WTC11 (cell line): Measurements from ENCODE around the gene COL5A1. TPM values are rescaled to one million over a fixed set of nuclear protein-coding genes. Genes with fewer than 3 reads are reported as not detected.
A peak's percentile ranks its signal among the peaks of the same experiment; 100 is the strongest.

Experiments
- ATAC-seq: fragments of 200-7000 bp; cut with Tn5 transposase; 2 replicates; pipeline ENCODE4 v1.10.0; 2021; ENCODE audit warnings: mild to moderate bottlenecking, moderate library complexity
- CTCF ChIA-PET: fragments of 300-600 bp; sonication (Branson Sonifier 250); formaldehyde crosslinking; loops from one replicate; lab custom pipeline; 2021; ENCODE audit warnings: antibody characterized with exemption; lab: Charles Lee
- POLR2A ChIA-PET: fragments of 350-600 bp; sonication (Branson Sonifier 250); formaldehyde crosslinking; loops from one replicate; lab custom pipeline; 2021; ENCODE audit warnings: antibody characterized with exemption; lab: Charles Lee
- DNase-seq: peaks from one replicate; pipeline ENCODE4 v3.0.0; 2021; ENCODE audit warnings: low spot score
- H3K27ac Mint-ChIP-seq: 2 replicates; pipeline ENCODE4 v1.8.0; 2021; ENCODE audit warnings: mixed read lengths
- H3K27me3 Mint-ChIP-seq: 2 replicates; pipeline ENCODE4 v1.8.0; 2021; ENCODE audit warnings: low read depth, mild to moderate bottlenecking, moderate library complexity, mixed read lengths
- H3K36me3 Mint-ChIP-seq: 2 replicates; pipeline ENCODE4 v1.8.0; 2021; ENCODE audit warnings: mixed read lengths
- H3K4me1 Mint-ChIP-seq: 2 replicates; pipeline ENCODE4 v1.8.0; 2022; ENCODE audit warnings: mixed read lengths
- H3K4me3 Mint-ChIP-seq: 2 replicates; pipeline ENCODE4 v1.8.0; 2021; ENCODE audit warnings: mild to moderate bottlenecking, moderate library complexity, mixed read lengths
- H3K9me3 Mint-ChIP-seq: 2 replicates; pipeline ENCODE4 v1.8.0; 2021; ENCODE audit warnings: mixed read lengths
- ATF3 ChIP-seq: sonication (generic); formaldehyde crosslinking; conservative IDR thresholded peaks from 2 replicates; pipeline ENCODE4 v1.8.1; 2022; ENCODE audit warnings: mild to moderate bottlenecking, missing genetic modification reagents
- CBFB ChIP-seq: sonication (generic); formaldehyde crosslinking; IDR thresholded peaks from 2 replicates; pipeline ENCODE4 v1.8.1; 2022; ENCODE audit warnings: mild to moderate bottlenecking, low read depth, missing genetic modification reagents
- ETV6 ChIP-seq: sonication (generic); formaldehyde crosslinking; IDR thresholded peaks from 2 replicates; pipeline ENCODE4 v1.8.1; 2022; ENCODE audit warnings: mild to moderate bottlenecking, missing genetic modification reagents
- FOXK1 ChIP-seq: sonication (generic); formaldehyde crosslinking; IDR thresholded peaks from 2 replicates; pipeline ENCODE4 v1.8.0; 2022; ENCODE audit warnings: mild to moderate bottlenecking, moderate library complexity, missing genetic modification reagents
- FOXP1 ChIP-seq: sonication (generic); formaldehyde crosslinking; IDR thresholded peaks from 2 replicates; pipeline ENCODE4 v1.8.0; 2022; ENCODE audit warnings: missing genetic modification reagents, mild to moderate bottlenecking, moderate library complexity, borderline replicate concordance
- IRF2 ChIP-seq: sonication (generic); formaldehyde crosslinking; IDR thresholded peaks from 2 replicates; pipeline ENCODE4 v1.8.0; 2022; ENCODE audit warnings: low read depth, missing genetic modification reagents, borderline replicate concordance
- MXD4 ChIP-seq: fragments of 250-450 bp; sonication (Bioruptor Pico); IDR thresholded peaks from 2 replicates; pipeline ENCODE4 v1.8.0; 2021; ENCODE audit warnings: mild to moderate bottlenecking, moderate library complexity, borderline replicate concordance
- NR1H2 ChIP-seq: sonication (generic); formaldehyde crosslinking; IDR thresholded peaks from 2 replicates; pipeline ENCODE4 v1.9.0; 2021; ENCODE audit warnings: mild to moderate bottlenecking, moderate library complexity, missing genetic modification reagents
- SP1 ChIP-seq: sonication (generic); formaldehyde crosslinking; conservative IDR thresholded peaks from 2 replicates; pipeline ENCODE4 v1.8.1; 2022; ENCODE audit warnings: missing genetic modification reagents
- TEAD4 ChIP-seq: sonication (generic); formaldehyde crosslinking; IDR thresholded peaks from 2 replicates; pipeline ENCODE4 v1.8.0; 2022; ENCODE audit warnings: mild to moderate bottlenecking, missing genetic modification reagents
- ZNF416 ChIP-seq: fragments of 250-450 bp; sonication (Bioruptor Pico); IDR thresholded peaks from 2 replicates; pipeline ENCODE4 v1.9.0; 2021; ENCODE audit warnings: mild to moderate bottlenecking, inconsistent platforms
- ZNF423 ChIP-seq: fragments of 250-450 bp; sonication (Bioruptor Pico); IDR thresholded peaks from 2 replicates; pipeline ENCODE4 v2.1.2; 2022; ENCODE audit warnings: mild to moderate bottlenecking, moderate library complexity
- total RNA-seq: library from RNA; stranded (reverse); gene quantifications from 3 replicates; pipeline ENCODE4 v1.2.3, GENCODE V29; 2021
- TF ChIP-seq, protein P1 (sequence below): fragments of 250-450 bp; sonication (Bioruptor Pico); IDR thresholded peaks from 2 replicates; pipeline ENCODE4 v1.9.0; 2021; ENCODE audit warnings: mild to moderate bottlenecking
- TF ChIP-seq, protein P2 (sequence below): fragments of 250-450 bp; sonication (Bioruptor Pico); IDR thresholded peaks from 2 replicates; pipeline ENCODE4 v2.1.2; 2022; ENCODE audit warnings: mild to moderate bottlenecking, moderate library complexity
- TF ChIP-seq, protein P3 (sequence below): sonication (generic); formaldehyde crosslinking; IDR thresholded peaks from 2 replicates; pipeline ENCODE4 v1.8.0; 2023; ENCODE audit warnings: mild to moderate bottlenecking, missing genetic modification reagents
- TF ChIP-seq, protein P4 (sequence below): sonication (generic); formaldehyde crosslinking; IDR thresholded peaks from 2 replicates; pipeline ENCODE4 v1.8.1; 2023; ENCODE audit warnings: mild to moderate bottlenecking, missing genetic modification reagents

COL5A1 gene
- total RNA-seq, 1 experiment from 2014 or later = 13.5 TPM

GRCh38 chr9:134597957-134598883, 43.4 kb upstream of the COL5A1 start:
- no peaks in the 10 kb centered on the region for H3K27me3 Mint-ChIP-seq
- TF ChIP-seq SP1 (CRISPR knock-in tag) (no peak), FOXP1 (CRISPR knock-in tag) (no peak), MXD4 (no peak), FOXK1 (CRISPR knock-in tag) (no peak), NR1H2 (no peak)
- TF ChIP-seq, protein P1, sequence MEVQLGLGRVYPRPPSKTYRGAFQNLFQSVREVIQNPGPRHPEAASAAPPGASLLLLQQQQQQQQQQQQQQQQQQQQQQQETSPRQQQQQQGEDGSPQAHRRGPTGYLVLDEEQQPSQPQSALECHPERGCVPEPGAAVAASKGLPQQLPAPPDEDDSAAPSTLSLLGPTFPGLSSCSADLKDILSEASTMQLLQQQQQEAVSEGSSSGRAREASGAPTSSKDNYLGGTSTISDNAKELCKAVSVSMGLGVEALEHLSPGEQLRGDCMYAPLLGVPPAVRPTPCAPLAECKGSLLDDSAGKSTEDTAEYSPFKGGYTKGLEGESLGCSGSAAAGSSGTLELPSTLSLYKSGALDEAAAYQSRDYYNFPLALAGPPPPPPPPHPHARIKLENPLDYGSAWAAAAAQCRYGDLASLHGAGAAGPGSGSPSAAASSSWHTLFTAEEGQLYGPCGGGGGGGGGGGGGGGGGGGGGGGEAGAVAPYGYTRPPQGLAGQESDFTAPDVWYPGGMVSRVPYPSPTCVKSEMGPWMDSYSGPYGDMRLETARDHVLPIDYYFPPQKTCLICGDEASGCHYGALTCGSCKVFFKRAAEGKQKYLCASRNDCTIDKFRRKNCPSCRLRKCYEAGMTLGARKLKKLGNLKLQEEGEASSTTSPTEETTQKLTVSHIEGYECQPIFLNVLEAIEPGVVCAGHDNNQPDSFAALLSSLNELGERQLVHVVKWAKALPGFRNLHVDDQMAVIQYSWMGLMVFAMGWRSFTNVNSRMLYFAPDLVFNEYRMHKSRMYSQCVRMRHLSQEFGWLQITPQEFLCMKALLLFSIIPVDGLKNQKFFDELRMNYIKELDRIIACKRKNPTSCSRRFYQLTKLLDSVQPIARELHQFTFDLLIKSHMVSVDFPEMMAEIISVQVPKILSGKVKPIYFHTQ (CRISPR knock-in tag) = no peak
- TF ChIP-seq, protein P2, sequence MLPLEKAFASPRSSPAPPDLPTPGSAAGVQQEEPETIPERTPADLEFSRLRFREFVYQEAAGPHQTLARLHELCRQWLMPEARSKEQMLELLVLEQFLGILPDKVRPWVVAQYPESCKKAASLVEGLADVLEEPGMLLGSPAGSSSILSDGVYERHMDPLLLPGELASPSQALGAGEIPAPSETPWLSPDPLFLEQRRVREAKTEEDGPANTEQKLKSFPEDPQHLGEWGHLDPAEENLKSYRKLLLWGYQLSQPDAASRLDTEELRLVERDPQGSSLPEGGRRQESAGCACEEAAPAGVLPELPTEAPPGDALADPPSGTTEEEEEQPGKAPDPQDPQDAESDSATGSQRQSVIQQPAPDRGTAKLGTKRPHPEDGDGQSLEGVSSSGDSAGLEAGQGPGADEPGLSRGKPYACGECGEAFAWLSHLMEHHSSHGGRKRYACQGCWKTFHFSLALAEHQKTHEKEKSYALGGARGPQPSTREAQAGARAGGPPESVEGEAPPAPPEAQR = no peak
- TF ChIP-seq, protein P3, sequence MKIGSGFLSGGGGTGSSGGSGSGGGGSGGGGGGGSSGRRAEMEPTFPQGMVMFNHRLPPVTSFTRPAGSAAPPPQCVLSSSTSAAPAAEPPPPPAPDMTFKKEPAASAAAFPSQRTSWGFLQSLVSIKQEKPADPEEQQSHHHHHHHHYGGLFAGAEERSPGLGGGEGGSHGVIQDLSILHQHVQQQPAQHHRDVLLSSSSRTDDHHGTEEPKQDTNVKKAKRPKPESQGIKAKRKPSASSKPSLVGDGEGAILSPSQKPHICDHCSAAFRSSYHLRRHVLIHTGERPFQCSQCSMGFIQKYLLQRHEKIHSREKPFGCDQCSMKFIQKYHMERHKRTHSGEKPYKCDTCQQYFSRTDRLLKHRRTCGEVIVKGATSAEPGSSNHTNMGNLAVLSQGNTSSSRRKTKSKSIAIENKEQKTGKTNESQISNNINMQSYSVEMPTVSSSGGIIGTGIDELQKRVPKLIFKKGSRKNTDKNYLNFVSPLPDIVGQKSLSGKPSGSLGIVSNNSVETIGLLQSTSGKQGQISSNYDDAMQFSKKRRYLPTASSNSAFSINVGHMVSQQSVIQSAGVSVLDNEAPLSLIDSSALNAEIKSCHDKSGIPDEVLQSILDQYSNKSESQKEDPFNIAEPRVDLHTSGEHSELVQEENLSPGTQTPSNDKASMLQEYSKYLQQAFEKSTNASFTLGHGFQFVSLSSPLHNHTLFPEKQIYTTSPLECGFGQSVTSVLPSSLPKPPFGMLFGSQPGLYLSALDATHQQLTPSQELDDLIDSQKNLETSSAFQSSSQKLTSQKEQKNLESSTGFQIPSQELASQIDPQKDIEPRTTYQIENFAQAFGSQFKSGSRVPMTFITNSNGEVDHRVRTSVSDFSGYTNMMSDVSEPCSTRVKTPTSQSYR (CRISPR knock-in tag) = no peak
- peak; percentile 26; the same call in 1 of the 2 replicates for ATAC-seq
- H3K9me3 Mint-ChIP-seq = peaks cover 5% of the 10 kb centered on the region
- peak; percentile 19 for DNase-seq
- no peaks in the 10 kb centered on the region for H3K4me1 Mint-ChIP-seq
- CTCF ChIA-PET = interaction anchor here (0.6 to 1.0 kb wide), 3 partner anchors 24 to 149 kb away, joined by 3 read pairs; no protein-coding TSS in a partner anchor
- no peaks in the 10 kb centered on the region for H3K36me3 Mint-ChIP-seq
- no peak overlapping the region for H3K27ac Mint-ChIP-seq
- no peak overlapping the region for H3K4me3 Mint-ChIP-seq
- POLR2A ChIA-PET = no interaction called here

DNA sequence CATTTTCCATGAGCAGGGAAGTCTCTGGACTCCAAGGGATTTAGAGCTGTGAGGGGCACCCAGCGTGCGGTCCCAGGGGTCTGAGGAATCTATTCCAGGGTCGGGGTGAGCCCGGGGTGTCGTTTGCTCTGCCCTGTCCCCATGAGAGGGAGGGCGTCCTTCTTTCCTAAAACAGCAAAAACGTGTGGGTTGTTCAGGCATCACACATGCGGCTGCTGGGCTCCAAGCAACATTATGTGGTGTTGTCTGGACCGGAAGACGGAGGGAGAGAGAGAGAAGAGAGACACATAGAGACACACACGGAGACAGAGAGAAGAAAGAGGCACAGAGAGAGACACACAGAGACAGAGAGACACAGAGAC, 42.7 kb upstream of the COL5A1 start:
- Mint-ChIP-seq H3K9me3 (peaks cover 5% of the 10 kb centered on the region), H3K4me3 (no peak overlapping the region), H3K27me3 (no peaks in the 10 kb centered on the region), H3K4me1 (no peaks in the 10 kb centered on the region), H3K36me3 (no peaks in the 10 kb centered on the region), H3K27ac (no peak overlapping the region)
- no peak for TF ChIP-seq ETV6
- no peak for TF ChIP-seq ATF3 (CRISPR knock-in tag)
- no peak for TF ChIP-seq ZNF416 (CRISPR knock-in tag)
- TF ChIP-seq TEAD4 = no peak
- TF ChIP-seq, protein P4, sequence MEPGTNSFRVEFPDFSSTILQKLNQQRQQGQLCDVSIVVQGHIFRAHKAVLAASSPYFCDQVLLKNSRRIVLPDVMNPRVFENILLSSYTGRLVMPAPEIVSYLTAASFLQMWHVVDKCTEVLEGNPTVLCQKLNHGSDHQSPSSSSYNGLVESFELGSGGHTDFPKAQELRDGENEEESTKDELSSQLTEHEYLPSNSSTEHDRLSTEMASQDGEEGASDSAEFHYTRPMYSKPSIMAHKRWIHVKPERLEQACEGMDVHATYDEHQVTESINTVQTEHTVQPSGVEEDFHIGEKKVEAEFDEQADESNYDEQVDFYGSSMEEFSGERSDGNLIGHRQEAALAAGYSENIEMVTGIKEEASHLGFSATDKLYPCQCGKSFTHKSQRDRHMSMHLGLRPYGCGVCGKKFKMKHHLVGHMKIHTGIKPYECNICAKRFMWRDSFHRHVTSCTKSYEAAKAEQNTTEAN (CRISPR knock-in tag) = no peak
- TF ChIP-seq ZNF423 (CRISPR knock-in tag) = no peak
- no peak for TF ChIP-seq CBFB
- TF ChIP-seq IRF2 (CRISPR knock-in tag) = no peak
- ChIA-PET CTCF (interaction anchor here (0.6 to 1.0 kb wide), 3 partner anchors 25 to 149 kb away, joined by 3 read pairs; no protein-coding TSS in a partner anchor), POLR2A (no interaction called here)
- DNase-seq = no peak
- ATAC-seq = no peak
